GM19372 (cell line): ENCODE measurements around the gene ASB7.

Source experiments
- ATAC-seq: cut with Tn5 transposase; IDR thresholded peaks from one replicate; pipeline ENCODE4 v1.9.1; 2021; ENCODE audit warnings: mild to moderate bottlenecking, low read depth, moderate library complexity; ENCODE audit not compliant: unreplicated experiment

Gene ASB7

GRCh38 chr15:100595964-100596363, 6.4 kb upstream of the ASB7 start:
- ATAC-seq: no peak

- peak; percentile 67 for ATAC-seq
Observed at GRCh38 chr15:100596792-100597191, 5.6 kb upstream of the ASB7 start.

GRCh38 chr15:100597862-100598261, 4.5 kb upstream of the ASB7 start:
- ATAC-seq: no peak

- no peak for ATAC-seq
Observed at GRCh38 chr15:100598655-100599054, 3.7 kb upstream of the ASB7 start.

GRCh38 chr15:100601163-100601562, 1.2 kb upstream of the ASB7 start:
- ATAC-seq: no peak

- peak; percentile 3 for ATAC-seq
Observed at GRCh38 chr15:100601617-100602063, 749 bp upstream of the ASB7 start.

- ATAC-seq: peak; percentile 31
Observed at GRCh38 chr15:100602823-100603393, 519 bp downstream of the ASB7 start.

- ATAC-seq: no peak
Observed at GRCh38 chr15:100612539-100612938, 10.2 kb downstream of the ASB7 start.

GRCh38 chr15:100613208-100613607, 10.8 kb downstream of the ASB7 start:
- ATAC-seq: no peak

- no peak for ATAC-seq
Observed at GRCh38 chr15:100614336-100614735, 11.9 kb downstream of the ASB7 start.

- ATAC-seq: no peak
Observed at GRCh38 chr15:100614918-100615317, 12.5 kb downstream of the ASB7 start.

- ATAC-seq: no peak
Observed at GRCh38 chr15:100615801-100616200, 13.4 kb downstream of the ASB7 start.

GRCh38 chr15:100616700-100617099, 14.3 kb downstream of the ASB7 start:
- ATAC-seq: no peak

GRCh38 chr15:100623301-100623700, 20.9 kb downstream of the ASB7 start:
- ATAC-seq: no peak

- peak; percentile 87 for ATAC-seq
Observed at GRCh38 chr15:100627789-100628395, 25.5 kb downstream of the ASB7 start.

GRCh38 chr15:100628746-100629145, 26.4 kb downstream of the ASB7 start:
- no peak for ATAC-seq

GRCh38 chr15:100631831-100632230, 29.4 kb downstream of the ASB7 start:
- ATAC-seq: no peak

GRCh38 chr15:100633763-100634075, 31.3 kb downstream of the ASB7 start:
- no peak for ATAC-seq

GRCh38 chr15:100635406-100636071, 33.1 kb downstream of the ASB7 start:
- ATAC-seq: no peak

- ATAC-seq: no peak
Observed at GRCh38 chr15:100638177-100638730, 35.9 kb downstream of the ASB7 start.

GRCh38 chr15:100642213-100642949, 40.0 kb downstream of the ASB7 start:
- no peak for ATAC-seq
